ENCODE results near the gene SLC9A3.
"Not testable (repeated sequence)": the region's sequence is repeated elsewhere in the genome, so short reads cannot be mapped to it uniquely, and the experiment has no call there.

Gene SLC9A3

GRCh38 chr5:524234-524972, at the start of gene SLC9A3:
SLC9A3 (minus strand) TSS chr5:524449.
- no peak for DNase-seq

GRCh38 chr5:573976-574375, 49.7 kb upstream of the SLC9A3 start:
- DNase-seq = peak; percentile 27

GRCh38 chr5:573206-573605, 49.0 kb upstream of the SLC9A3 start:
- DNase-seq = no peak

- DNase-seq = peak; percentile 91
These were observed 48.3 kb upstream of the SLC9A3 start for GRCh38 chr5:572398-573019.

GRCh38 chr5:571791-572190, 47.5 kb upstream of the SLC9A3 start:
- no peak for DNase-seq

- DNase-seq = no peak
These were observed 46.6 kb upstream of the SLC9A3 start for GRCh38 chr5:570886-571285.

- DNase-seq = no peak
These were observed 46.2 kb upstream of the SLC9A3 start for GRCh38 chr5:570446-570845.

GRCh38 chr5:569868-570361, 45.7 kb upstream of the SLC9A3 start:
- DNase-seq = no peak

GRCh38 chr5:569358-569867, 45.2 kb upstream of the SLC9A3 start:
- no peak for DNase-seq

- no peak for DNase-seq
These were observed 44.6 kb upstream of the SLC9A3 start for GRCh38 chr5:568809-569208.

GRCh38 chr5:568061-568781, 44.0 kb upstream of the SLC9A3 start:
- DNase-seq = no peak

- no peak for DNase-seq
These were observed 43.4 kb upstream of the SLC9A3 start for GRCh38 chr5:567664-568060.

GRCh38 chr5:566636-567309, 42.5 kb upstream of the SLC9A3 start:
- DNase-seq = no peak

- no peak for DNase-seq
These were observed 41.7 kb upstream of the SLC9A3 start for GRCh38 chr5:565782-566440.

- no peak for DNase-seq
These were observed 37.2 kb upstream of the SLC9A3 start for GRCh38 chr5:561408-561807.

- DNase-seq = no peak
These were observed 36.5 kb upstream of the SLC9A3 start for GRCh38 chr5:560792-561166.

- DNase-seq = no peak
These were observed 34.7 kb upstream of the SLC9A3 start for GRCh38 chr5:558871-559503.

GRCh38 chr5:558326-558725, 34.1 kb upstream of the SLC9A3 start:
- DNase-seq = no peak

- DNase-seq = not testable (repeated sequence)
These were observed 33.7 kb upstream of the SLC9A3 start for GRCh38 chr5:557917-558316.

GRCh38 chr5:556909-557441, 32.7 kb upstream of the SLC9A3 start:
- DNase-seq = no peak

GRCh38 chr5:555058-555623, 30.9 kb upstream of the SLC9A3 start:
- DNase-seq = no peak

Data from DMS153 (cell line).